ENCODE data around the gene C7orf33. TPM values are rescaled to one million over a fixed set of nuclear protein-coding genes. Genes with fewer than 3 reads are reported as not detected.

Gene C7orf33
- polyA plus RNA-seq, 3 donors, result 0.05 TPM; not detected in 2

DNA sequence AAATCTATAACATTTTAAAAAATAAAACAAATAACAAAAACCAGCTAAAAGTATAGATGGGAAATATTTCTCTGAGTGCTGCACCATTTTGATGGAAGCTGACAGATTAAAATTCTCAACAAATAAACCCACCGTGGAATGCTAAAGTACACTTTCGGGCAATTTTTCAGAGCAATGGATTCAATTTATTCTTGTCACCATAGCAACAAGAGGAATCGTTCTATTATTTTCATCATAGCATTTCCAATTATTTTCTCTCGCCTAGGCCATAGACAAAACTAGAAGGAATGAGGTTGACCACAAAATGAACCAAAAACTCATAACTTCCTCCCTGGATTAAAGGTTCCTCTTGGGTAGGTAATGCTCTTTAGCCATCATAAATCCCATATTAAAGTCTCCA is 44.6 kb upstream of the C7orf33 start:
- no peak overlapping the region for H3K27ac ChIP-seq (ENCODE audit: low read depth in 1 of 2, low read length in 2 of 2)
- no peak overlapping the region for H3K4me3 ChIP-seq (replicated peaks in 1 of 3; ENCODE audit: low read depth in 2 of 3, low read length in 3 of 3)
- Mint-ChIP-seq H3K27ac (no peak overlapping the region), H3K4me1 (peaks cover 3% of the 10 kb centered on the region), H3K27me3 (ENCODE audit: low read depth in 3 of 3) (peaks cover 3 to 9% (median 3%) of the 10 kb centered on the region in 3 donors), H3K4me3 (no peak overlapping the region), H3K9me3 (peaks cover 0 to 7% (median 2%) of the 10 kb centered on the region in 7 donors), H3K36me3 (no peaks in the 10 kb centered on the region)
- no peak overlapping the region for H2AFZ ChIP-seq (ENCODE audit: insufficient read depth, low read depth, low read length, poor library complexity, severe bottlenecking)
- H3K36me3 ChIP-seq (replicated peaks in 1 of 2; ENCODE audit: control insufficient read depth in 1 of 2, insufficient read depth in 2 of 2, low read length in 2 of 2), result no peaks in the 10 kb centered on the region
- H3K4me1 ChIP-seq (ENCODE audit: control insufficient read depth in 1 of 2, insufficient read depth in 2 of 2, low read length in 2 of 2), result no peaks in the 10 kb centered on the region
- DNase-seq, result no peak
- H3K27me3 ChIP-seq (ENCODE audit: control insufficient read depth in 2 of 2, insufficient read depth in 2 of 2, low read length in 2 of 2), result no peaks in the 10 kb centered on the region
- intact Hi-C loops (cut with micrococcal nuclease), result no loop called here
- H3K9ac ChIP-seq (ENCODE audit: insufficient read depth, low read length, poor library complexity, severe bottlenecking), result no peak overlapping the region
- TF ChIP-seq, protein P1, sequence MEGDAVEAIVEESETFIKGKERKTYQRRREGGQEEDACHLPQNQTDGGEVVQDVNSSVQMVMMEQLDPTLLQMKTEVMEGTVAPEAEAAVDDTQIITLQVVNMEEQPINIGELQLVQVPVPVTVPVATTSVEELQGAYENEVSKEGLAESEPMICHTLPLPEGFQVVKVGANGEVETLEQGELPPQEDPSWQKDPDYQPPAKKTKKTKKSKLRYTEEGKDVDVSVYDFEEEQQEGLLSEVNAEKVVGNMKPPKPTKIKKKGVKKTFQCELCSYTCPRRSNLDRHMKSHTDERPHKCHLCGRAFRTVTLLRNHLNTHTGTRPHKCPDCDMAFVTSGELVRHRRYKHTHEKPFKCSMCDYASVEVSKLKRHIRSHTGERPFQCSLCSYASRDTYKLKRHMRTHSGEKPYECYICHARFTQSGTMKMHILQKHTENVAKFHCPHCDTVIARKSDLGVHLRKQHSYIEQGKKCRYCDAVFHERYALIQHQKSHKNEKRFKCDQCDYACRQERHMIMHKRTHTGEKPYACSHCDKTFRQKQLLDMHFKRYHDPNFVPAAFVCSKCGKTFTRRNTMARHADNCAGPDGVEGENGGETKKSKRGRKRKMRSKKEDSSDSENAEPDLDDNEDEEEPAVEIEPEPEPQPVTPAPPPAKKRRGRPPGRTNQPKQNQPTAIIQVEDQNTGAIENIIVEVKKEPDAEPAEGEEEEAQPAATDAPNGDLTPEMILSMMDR (IDR thresholded peaks at IDR 0.05), result no peak
- no CpG with 5 or more reads among the region's 4 CpGs for WGBS (ENCODE audit: insufficient coverage)
- no peak overlapping the region for H3K4me2 ChIP-seq (replicated peaks; ENCODE audit: extremely low read depth, low read length, poor library complexity, severe bottlenecking)
- no peaks in the 10 kb centered on the region for H3K79me2 ChIP-seq (ENCODE audit: insufficient read depth, low read length)
- no peaks in the 10 kb centered on the region for H4K20me1 ChIP-seq (ENCODE audit: insufficient read depth, low read length)
- no peaks in the 10 kb centered on the region for H3K9me3 ChIP-seq (replicated peaks in 1 of 2; ENCODE audit: control insufficient read depth in 1 of 2, insufficient read depth in 1 of 2, low read length in 2 of 2)

DNA sequence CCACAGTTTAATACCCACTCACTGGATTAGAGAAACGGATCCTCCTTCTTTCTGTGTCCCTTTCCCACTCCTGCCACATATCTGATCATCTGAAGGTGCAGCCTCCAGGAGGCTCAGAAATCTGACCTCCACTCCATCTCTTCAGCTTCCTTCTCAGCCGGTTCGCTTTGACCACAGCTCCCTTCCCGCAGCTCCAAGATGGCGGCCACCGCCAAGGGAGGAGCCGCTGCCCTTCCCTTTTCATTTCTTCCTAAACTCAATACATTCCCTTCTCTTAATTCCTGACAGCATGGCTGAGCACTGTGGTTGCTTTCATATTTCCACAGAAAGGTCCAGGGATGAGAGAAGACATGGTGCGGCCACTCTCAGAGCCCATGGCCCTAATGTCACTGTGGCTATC is 43.7 kb upstream of the C7orf33 start:
- peaks cover 3% of the 10 kb centered on the region for H3K4me1 Mint-ChIP-seq
- WGBS (ENCODE audit: insufficient coverage), result 96% methylated on average over 6 of the region's 8 CpGs
- Histone ChIP-seq H3K27ac (ENCODE audit: low read depth in 1 of 2, low read length in 2 of 2) (no peak overlapping the region), H4K20me1 (ENCODE audit: insufficient read depth, low read length) (no peaks in the 10 kb centered on the region), H3K79me2 (ENCODE audit: insufficient read depth, low read length) (no peaks in the 10 kb centered on the region), H3K36me3 (replicated peaks in 1 of 2; ENCODE audit: control insufficient read depth in 1 of 2, insufficient read depth in 2 of 2, low read length in 2 of 2) (no peaks in the 10 kb centered on the region), H3K9ac (ENCODE audit: insufficient read depth, low read length, poor library complexity, severe bottlenecking) (no peak overlapping the region), H3K27me3 (ENCODE audit: control insufficient read depth in 2 of 2, insufficient read depth in 2 of 2, low read length in 2 of 2) (no peaks in the 10 kb centered on the region), H3K9me3 (replicated peaks in 1 of 2; ENCODE audit: control insufficient read depth in 1 of 2, insufficient read depth in 1 of 2, low read length in 2 of 2) (no peaks in the 10 kb centered on the region), H3K4me1 (ENCODE audit: control insufficient read depth in 1 of 2, insufficient read depth in 2 of 2, low read length in 2 of 2) (no peaks in the 10 kb centered on the region), H2AFZ (ENCODE audit: insufficient read depth, low read depth, low read length, poor library complexity, severe bottlenecking) (no peak overlapping the region), H3K4me3 (replicated peaks in 1 of 3; ENCODE audit: low read depth in 2 of 3, low read length in 3 of 3) (no peak overlapping the region), H3K4me2 (replicated peaks; ENCODE audit: extremely low read depth, low read length, poor library complexity, severe bottlenecking) (no peak overlapping the region)
- H3K9me3 Mint-ChIP-seq, result peaks cover 0 to 7% (median 2%) of the 10 kb centered on the region in 7 donors
- no peak for DNase-seq
- no peak overlapping the region for H3K27ac Mint-ChIP-seq
- H3K27me3 Mint-ChIP-seq (ENCODE audit: low read depth in 3 of 3), result peaks cover 3 to 9% (median 3%) of the 10 kb centered on the region in 3 donors
- TF ChIP-seq, protein P1 (IDR thresholded peaks at IDR 0.05), result no peak
- no peak overlapping the region for H3K4me3 Mint-ChIP-seq
- intact Hi-C loops (cut with micrococcal nuclease), result no loop called here
- no peaks in the 10 kb centered on the region for H3K36me3 Mint-ChIP-seq

Measured in CD14-positive monocyte (primary cell).